HG02588 (cell line): Measurements from ENCODE around the gene RGS12.

Source experiments
- ATAC-seq: cut with Tn5 transposase; IDR thresholded peaks from one replicate; pipeline ENCODE4 v1.9.1; 2021; ENCODE audit warnings: mild to moderate bottlenecking, moderate library complexity; ENCODE audit not compliant: unreplicated experiment

RGS12 gene

DNA sequence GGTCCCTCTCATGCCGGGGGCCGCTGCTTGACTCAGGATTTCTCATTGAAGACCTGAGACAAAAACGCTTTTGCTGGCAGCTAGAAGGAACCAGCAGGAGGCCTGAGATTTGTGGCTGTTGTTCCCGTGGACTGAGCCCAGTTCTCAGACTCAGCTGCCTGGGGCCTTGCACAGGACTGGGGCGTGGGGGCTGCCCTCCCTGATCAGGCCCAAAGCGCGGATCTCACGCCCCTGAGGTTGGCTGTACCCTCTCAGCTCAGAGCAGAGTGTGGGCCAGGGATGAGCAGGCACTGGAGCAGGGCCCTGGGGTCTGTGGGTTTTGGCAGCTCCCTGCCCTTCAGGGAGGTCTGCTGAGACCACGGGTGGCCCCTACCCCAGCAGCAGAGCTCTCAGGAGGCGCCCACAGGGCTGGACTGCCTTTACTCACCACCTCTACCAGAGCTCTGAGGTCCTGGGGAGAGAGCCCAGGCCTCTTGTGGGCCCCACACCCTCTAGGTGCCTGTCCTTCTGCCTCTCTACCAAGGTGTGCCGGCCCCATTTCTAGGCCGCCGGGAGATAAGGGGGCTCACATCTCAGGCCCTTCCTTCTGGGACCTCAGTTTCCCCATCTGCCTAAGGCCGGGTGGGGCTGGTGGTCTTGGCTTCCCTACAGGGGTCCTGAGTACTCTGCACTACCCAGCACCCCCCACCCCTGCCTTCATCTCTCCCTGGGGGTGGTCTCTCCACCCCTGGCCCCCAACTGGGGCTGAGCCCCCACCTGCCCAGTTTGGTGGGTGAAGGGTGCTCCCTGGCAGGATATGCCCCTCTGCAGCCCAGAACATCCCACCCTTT is 38.3 kb upstream of the RGS12 start:
- no peak for ATAC-seq

DNA sequence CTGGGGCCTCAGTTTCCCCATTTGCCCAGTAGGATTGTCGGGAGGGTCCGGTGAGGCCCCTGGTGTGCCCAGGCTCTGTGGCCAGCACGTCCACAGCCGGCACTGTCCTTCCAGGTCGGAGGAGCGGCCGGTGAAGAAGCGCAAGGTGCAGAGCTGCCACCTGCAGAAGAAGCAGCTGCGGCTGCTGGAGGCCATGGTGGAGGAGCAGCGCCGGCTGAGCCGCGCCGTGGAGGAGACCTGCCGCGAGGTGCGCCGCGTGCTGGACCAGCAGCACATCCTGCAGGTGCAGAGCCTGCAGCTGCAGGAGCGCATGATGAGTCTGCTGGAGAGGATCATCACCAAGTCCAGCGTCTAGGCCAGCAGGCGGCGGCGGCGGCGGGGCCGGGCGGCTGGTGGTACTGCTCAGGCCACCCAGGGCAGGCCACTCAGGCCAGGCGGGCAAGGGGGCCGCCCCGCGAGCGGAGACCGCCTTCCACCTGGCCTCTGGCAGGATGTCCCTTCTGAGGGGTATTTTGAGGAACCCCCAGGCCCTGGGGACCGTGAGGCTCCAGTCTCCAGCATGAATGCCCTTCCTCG is 37.1 kb upstream of the RGS12 start:
- no peak for ATAC-seq

DNA sequence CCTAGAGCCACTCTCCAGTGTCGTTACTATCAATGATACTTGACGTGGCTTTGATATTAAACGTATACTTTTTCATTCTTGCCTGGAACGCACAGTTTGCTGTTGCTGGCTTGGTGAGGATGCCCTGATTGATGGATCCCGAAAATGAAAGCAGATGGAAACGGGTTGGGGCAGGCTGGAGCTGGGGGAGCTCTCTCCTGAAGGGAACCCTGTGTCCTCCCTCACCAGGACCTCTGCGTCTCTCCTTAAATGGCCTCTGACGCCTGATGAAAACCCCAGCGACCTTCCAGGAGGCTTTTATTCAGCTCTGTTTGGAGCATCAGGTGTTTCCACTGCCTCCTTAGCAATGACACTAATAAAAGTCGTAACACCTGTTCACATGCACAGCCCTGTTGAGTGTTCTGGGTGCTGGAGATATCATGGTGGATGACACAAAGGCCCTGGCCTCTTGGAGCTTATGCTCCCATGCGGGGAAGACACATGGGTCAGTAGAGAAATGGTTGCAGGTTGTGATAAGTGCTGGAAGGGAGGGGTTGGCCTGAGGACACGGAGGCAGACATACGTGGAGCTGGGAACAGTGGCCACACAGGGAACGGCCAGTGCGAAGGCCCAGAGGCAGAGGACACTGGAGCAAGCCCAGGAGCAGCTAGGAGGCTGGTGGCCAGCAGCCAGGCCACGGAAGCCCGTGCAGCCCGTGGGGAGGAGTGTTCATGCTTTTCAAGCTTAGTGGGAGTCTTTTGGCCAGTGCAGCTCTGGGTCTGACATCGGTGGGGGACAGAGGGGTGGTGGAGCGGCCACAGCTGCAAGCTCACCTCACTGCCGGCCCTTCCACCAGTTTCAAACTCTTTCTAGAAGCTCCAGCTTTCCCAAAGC is 36.4 kb upstream of the RGS12 start:
- no peak for ATAC-seq

DNA sequence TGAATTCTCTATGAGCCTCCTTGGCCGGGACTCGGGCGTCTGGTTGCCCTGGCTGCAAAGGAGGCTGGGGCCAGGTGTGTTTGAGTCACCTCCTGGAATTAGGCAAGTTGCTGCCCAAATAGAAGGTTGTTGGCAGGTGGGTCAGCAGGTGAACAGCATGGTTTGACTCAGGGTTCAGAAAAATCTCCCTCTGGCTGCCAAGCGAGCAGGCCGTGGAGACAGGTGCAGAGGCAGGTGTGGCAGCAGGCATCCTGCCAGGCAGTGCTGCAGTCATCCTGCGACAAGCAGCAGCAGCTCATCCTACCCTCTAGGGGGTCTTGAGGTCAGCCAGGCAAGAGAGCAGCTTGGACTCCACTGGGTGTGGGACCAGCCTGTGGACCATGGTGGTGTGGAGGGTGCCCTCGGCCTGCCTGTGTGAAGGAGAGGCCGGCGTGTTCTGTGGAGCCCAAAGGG is 35.7 kb upstream of the RGS12 start:
- ATAC-seq: no peak

DNA sequence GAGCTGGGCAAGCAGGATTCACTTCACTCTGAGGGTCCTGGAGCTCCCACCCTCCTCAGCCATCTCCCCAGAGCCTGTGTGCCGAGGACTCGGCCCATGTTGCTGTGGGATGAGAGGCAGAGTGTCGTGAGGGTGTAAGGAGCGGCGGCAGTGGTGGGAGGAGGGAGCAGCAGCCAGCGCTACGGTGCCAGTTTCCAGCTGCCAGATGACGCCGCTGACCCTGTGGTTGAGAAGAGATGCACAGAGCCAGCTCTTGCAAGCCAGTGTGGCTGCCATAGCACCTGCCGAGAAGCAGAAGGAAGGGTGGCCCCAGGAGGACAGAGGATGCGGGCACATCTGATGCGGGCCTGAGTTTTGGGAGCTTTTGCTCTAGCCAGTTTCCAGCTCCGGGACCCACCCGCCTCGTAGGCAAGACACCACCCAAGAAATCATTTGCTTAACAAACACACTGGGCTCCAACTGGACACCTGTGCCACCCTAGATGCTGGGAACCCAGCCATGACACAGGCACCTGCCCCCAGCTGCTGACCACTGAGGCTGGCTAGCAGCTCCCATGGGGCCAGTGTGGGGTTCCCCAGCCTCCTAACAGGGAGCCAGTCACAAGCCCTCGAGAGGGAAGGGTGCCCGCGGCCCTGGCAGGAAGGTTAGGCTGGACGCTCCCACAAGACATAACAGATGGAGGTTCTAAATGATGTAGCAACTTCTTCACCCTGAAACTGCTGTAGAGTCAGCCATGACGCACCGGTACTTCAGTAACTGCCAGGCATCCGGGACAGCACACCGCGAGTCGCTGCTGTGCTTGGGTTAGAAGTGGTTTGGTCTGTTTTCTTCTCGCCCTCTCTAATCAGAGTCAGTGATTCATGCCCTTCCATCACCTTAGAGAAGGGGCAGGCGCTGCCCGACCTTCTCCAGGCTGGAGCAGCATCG is 35.0 kb upstream of the RGS12 start:
- peak; percentile 61 for ATAC-seq

DNA sequence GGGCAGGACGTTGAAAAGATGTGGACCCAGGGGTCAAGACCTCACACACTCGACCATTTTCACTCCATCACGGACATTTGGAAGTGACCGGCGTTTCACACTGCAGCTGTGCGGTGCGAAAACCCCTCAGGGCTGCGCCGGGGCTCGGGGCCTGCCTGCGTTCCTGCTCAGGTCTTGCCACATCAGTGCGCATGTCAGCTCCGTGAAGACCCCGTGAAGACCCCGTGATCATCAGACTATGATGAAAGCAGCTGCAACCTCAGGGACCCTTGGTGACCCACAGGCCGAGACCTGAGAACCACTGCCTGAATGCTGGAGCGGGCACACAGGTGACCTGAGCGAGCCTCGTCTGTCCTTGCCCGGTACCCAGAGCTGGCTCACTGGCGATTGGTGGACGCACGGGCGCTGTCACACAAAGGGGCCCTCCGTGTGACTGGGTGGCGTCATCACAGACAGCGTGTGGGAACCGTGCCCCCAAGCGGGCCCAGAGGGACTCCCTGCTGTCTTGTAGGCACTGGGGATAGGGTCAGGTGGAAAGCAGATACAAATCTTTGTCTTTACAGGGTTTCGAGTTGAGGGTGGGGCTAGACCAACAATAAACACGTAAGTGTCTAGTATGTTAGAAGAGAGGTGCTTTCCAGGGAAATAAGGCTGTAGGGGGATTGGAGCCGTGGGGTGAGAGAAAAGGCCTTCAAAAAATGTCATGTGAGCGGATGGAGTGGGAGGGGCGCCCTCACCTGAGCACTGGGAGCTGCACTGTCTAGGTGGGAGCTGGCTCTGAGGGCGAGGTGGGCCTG is 31.2 kb upstream of the RGS12 start:
- ATAC-seq: no peak

DNA sequence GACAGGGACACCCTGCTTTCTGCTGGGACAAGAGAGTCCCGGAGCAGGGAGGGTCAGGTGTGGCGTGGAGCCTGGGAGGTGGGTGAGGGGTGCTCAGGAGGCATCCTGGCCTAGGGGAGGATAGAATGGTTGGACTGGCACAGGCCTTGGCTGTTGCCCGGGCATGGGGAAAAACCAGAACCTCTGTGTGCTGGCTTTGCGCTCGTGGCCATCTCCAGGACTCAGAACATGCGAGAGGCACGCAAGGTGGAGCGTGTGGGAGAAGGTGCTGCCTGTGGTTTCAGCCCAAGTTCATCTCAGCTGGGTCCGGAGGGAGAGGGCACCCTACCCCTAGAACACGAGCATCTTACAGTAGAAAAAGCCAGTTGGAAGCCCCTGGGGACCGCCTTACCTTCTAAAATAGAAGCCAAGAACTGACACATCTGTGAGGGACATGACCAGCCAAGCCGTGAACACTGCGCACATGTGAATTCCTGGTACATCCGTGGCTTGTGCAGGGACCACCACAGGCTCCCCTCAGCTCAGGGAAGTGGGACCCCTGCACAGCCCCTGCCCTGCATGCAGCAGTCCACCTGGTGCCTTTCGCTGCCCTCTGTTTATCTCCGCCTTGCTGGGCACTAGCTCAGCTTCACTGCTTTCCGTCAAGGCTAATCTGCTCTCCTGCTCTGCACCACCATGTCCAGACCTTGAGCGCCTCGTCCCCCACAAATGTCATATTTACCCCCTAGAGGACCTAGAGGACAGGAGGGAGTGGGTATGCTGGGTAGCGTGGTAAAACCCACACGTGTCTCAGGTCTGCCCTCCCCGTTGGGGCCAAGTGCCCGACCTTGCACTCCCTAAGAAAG is 30.4 kb upstream of the RGS12 start:
- ATAC-seq: no peak

DNA sequence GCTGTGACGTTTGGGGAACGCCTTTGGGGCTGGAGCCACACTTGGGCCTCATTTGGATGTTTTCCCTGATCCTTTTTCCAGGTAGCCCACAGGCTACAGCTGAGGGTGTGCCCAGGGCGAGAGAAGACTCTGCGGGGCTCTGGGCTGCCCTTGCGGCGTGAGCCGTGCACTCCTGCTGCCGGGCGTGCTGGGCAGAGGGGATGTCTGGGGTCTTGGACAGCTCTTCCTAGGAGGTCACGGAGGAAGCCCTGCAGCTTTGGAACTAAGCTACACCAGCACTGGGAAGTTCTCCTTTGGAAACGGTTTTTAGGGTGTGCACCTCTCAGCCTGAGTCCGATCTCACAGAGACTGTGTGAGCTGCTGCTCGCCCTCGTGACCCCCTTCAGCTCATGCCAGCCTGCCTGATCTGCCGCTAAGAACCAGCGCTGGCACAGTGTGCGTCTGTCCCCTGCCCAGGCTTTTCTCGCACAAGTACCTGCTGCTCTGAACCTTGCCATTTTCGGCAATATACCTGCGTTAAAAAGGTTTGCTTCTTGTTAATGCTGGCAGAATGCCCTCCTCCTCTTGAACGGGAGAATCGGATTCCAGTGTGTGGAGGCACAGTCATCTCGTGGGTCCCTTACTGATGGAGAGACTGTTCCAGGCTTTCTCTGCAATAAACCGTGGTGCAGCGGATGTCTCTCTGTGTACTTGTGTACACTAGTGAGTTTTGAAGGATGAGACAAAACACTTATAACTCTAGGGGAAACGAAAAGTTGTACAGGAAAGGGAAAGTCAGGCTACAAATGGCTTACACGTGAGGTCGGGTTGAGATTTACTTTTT is 29.6 kb upstream of the RGS12 start:
- ATAC-seq: no peak

DNA sequence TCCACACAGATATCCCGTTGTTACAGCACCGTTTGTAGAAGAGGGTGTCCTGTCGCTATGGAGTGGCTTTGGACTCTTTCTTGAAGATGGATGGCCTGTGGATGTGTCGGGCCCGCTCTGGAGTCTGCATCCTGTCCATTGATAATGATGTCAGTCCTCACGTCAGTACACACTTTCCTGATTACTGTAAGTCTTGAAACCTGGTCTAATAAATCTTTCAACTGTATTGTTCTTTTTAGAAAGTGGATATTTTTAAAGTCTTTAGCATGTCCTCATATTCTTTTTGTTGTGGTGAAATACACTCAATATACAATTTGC is 29.0 kb upstream of the RGS12 start:
- ATAC-seq: no peak

DNA sequence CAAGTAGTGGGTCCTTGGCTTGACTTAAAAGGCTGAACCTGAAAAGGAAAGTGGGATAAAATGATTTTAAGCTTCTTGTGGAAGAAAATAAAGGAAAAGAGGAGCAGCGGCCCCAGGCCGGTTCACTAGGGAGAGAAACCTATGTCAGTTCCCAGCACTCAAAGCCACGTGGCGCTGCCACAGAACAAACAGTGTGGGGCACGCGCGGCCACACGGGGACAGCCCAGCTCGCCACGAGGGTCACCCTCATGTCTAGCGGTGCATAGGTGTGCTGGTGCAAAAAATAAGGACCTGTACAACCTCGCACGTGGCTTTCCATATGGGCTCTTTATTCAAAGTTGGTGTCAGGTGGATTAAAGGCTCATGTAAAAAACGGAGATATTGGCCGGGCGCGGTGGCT is 26.7 kb upstream of the RGS12 start:
- ATAC-seq: no peak

DNA sequence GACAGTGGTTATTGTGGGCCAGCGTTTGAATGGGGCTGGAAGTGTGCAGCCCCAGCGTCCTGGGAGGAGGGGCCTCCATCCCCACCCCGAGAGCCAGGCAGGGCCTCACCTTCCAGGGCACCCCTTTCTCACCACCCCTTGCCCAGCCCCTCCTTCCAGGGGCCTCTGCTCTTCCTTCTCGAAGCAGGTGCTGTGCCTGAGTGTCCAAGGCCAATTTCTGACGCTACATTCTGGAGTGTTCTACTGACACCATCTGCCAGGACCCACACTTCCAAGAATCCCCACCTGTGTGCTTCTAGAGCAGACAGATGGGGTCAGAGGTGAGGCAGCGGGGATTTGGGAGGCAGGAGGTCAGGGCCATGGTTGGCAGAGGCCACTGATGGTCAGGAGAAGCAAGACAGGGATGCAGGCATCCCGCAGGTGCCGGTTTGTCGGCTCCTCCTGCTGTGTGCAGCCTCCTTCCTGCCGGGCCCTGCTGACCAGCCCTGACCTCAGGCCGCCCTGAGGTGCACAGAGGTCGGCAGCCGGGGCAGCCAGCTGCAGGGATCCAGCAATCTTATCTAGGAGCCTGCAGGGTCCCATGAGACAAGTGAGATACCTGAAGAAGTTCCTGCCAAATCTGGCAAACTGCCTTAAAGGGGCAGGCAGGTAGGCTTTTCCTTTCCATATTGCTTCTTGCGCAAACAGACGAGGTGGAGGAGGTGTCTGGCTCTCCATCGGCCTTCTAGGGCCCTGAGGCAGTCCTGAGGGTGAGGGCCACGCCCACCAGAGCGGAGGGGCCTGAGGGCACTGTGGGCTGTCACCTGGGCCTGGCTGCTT is 25.0 kb upstream of the RGS12 start:
- ATAC-seq: no peak

DNA sequence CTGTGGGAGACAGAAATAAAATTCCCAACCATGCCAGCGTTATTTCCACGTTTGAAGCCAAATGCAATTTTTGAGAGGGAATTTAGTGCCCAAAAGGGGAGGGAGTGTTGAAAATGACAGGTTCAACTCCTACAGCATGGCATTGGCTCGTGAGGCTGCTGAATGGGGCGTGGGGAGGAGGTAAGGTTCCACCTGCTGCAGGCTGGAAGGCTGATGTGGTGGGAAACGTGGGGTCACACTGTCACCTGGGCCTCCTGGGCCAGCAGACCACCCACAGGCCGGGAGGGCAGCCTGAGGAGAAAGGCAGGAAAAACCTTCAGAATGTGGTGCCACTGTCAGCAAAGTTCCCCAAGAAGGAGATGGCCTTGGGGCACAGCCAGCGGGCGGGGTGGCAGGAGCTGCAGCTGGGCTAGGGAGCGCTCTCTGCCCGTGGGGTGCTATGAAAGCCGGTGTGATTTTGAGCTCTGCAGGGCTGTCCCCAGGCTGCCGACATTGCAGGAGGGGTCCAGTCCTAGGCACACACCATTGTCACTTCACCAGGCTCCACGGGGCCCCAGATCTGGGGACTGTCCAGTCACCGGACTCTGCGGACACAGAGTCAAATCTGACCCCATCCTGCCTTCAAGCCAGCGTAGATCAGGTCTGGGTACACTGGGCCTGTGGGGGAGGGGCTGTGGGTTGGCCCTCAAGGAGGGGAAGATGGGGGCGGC is 24.3 kb upstream of the RGS12 start:
- ATAC-seq: no peak

DNA sequence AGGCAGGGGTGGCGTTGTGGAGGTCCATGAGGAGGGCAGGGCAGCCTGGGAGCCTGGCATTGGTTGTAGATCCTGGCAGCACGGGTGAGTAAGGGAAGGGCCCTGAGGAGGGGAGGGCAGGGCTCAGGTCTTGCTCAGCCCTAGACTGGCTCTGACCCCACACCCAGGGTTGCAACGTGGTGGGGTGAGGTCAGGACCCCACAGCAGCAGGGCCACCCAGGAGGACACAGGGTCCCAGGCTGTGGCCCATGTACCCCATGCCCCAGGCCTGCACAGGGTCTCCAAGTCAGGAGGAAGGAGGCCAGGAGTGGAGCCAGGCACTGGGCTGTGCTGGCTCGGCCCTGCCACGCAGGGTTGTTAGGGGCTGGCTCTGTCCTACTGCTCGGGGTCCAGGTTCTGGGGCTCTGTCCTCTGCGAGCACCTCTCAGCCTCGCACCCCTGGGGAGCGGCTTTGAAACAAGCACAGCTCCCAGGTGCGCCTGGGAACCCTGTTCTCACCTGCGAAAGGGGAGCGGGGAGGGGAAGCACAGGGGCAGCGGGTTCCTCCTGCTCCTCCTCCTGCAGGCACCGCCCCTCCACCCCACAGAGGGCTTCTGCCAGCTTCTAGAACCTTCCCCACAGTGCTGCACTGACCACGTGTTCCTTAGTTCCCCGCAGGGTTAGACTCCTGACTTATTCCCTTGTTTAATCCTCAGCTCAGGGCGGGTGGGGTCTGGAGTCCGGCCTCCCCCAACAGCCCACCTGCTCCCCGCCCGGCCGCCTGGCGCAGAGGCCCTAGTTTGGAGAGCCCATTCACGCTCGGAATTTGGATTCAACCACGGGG is 23.5 kb upstream of the RGS12 start:
- no peak for ATAC-seq

DNA sequence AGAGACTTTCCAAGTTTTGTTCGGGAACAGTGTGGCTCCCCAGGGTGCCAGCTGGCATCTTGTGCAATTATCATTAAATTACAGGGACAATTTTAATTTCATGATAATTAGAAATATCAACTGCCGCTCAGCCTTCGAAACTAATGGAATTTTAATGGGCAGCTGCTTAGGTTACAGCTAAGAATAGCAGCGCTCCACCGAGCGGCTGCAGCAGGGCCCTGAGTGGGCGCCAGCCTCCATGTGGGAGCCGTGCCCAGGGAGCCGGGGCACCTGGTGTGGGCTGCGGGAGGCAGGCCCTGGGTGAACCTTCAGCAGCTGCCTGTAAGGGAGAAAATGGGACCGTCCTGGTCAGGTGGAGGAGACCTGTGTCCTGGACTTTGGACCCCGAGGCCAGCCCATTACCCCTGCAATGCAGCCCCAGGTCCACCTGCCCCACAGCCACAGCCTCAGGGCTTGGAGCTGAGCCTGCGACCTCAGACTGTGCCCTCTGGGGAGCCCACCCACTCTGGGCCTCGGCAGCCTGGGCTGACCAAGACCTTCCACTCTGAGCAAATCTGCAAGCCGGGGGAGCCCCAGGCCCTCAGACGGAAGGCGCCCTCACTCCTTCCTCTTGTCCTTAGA is 22.7 kb upstream of the RGS12 start:
- no peak for ATAC-seq

DNA sequence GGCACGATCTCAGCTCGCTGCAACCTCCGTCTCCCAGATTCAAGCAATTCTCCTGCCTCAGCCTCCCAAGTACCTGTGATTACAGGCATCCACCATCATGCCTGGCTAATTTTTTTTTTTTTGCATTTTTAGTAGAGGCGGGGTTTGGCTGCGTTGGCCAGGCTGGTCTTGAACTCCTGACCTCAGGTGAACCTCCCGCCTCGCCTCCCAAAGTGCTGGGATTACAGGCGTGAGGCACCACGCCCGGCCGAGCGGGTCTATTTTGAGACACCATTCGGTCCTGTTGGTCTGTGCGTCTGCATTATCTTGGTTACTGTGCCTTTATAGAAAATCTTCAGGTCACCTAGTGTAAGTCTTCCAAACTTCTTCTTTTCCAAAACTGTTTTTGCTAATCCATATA is 21.7 kb upstream of the RGS12 start:
- no peak for ATAC-seq
